Mammary epithelial cell (primary cell): ENCODE measurements around the gene HSPA14.

Source experiments
- CTCF ChIP-seq, 2 donors: IDR thresholded peaks in 1 of 2; conservative IDR thresholded peaks in 1 of 2; 2 replicates each; pipeline ENCODE4 v1.5.1; 2011 to 2012; ENCODE audit warnings: inconsistent platforms in 2 of 2, low read length in 2 of 2, mild to moderate bottlenecking in 2 of 2, control low read depth in 1 of 2, low read depth in 1 of 2; ENCODE audit not compliant: insufficient read depth in 1 of 2; ENCODE audit errors: extremely low read depth in 1 of 2
- EZH2 ChIP-seq: IDR thresholded peaks from 2 replicates; pipeline ENCODE4 v1.6.1; 2012; ENCODE audit warnings: low read length, inconsistent platforms, borderline replicate concordance

GRCh38 chr10:14916600-14916999 is 78.5 kb downstream of the HSPA14 start:
- no peak for TF ChIP-seq CTCF (conservative IDR thresholded peaks at IDR 0.05 in 1 of 2, IDR thresholded peaks at IDR 0.05 in 1 of 2; ENCODE audit: extremely low read depth in 1 of 2, insufficient read depth in 1 of 2, low read depth in 1 of 2, low read length in 2 of 2)
- TF ChIP-seq EZH2: no peak
